ENCODE data around the gene BTBD2. TPM values are rescaled to one million over a fixed set of nuclear protein-coding genes. Genes with fewer than 3 reads are reported as not detected.

Gene BTBD2
- polyA plus RNA-seq, 1 donor from 2014 or later: 46.1 TPM

DNA sequence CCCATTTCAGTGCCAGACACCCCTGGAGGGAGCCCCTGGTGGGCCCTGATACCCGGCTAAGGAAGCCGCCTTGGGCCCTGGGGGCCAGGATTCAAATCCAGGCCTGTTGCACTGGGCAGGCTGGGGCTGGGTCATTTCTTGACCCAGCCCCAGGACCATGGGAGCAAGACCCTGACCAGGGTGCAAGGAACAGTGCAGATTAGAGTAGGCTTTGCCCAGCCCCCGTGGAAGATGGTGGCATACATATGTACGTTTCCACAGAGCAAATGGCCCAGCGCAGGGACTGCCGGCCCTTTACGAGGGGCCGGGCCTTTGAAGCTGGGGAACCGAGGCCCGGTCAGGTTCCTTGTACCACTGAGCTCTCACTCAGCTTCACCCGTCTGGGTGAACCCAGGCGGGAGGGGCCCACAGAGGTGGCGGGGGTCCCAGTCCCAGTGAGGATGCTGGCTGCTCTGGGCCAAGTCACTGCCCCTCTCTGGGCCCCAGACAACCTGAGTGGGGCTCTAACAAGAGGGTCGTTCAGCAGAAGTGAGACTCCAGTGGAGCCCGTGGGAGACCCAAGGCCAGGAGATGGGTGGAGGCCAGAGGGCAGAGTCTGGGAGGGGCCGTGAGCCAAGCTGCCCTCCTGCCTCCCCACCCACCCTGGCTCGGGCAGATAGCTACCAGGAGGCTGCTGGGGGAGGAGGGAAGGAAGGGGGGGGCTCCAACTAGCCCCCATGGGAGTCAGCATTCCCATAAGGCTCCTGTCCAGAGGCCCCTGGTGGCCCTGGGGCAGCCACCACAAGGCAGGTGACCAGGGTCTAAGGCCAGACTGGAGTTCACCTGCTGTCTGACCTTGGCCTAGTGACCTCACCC is 32.8 kb upstream of the BTBD2 start:
- Histone ChIP-seq H4K20me1 (ENCODE audit: insufficient read depth) (peaks cover 6% of the 10 kb centered on the region), H3K27ac (ENCODE audit: low read length) (no peak overlapping the region), H3K27me3 (ENCODE audit: insufficient read depth, low read depth, low read length) (no peaks in the 10 kb centered on the region), H2AFZ (ENCODE audit: low read depth, low read length) (no peak overlapping the region), H3K36me3 (ENCODE audit: insufficient read depth, low read length) (no peaks in the 10 kb centered on the region), H3K9me3 (ENCODE audit: low read length) (no peaks in the 10 kb centered on the region), H3K9me2 (ENCODE audit: insufficient read depth, low read length) (no peaks in the 10 kb centered on the region), H3K4me2 (ENCODE audit: low read length) (no peak overlapping the region), H3F3A (ENCODE audit: insufficient read depth, low read length, poor library complexity, severe bottlenecking) (no peaks in the 10 kb centered on the region), H3K4me3 (ENCODE audit: low read length) (peak overlapping the region; percentile 98), H3K79me2 (replicated peaks; ENCODE audit: insufficient read depth, low read length) (peaks cover 29% of the 10 kb centered on the region), H3K9ac (ENCODE audit: low read length) (no peak overlapping the region)
- TF ChIP-seq MXI1 (conservative IDR thresholded peaks at IDR 0.05; ENCODE audit: poor library complexity, severe bottlenecking) (no peak), TAF1 (IDR thresholded peaks at IDR 0.05; ENCODE audit: low read depth) (no peak), EP300 (conservative IDR thresholded peaks at IDR 0.05; ENCODE audit: poor library complexity, severe bottlenecking) (no peak)
- TF ChIP-seq, protein P1, sequence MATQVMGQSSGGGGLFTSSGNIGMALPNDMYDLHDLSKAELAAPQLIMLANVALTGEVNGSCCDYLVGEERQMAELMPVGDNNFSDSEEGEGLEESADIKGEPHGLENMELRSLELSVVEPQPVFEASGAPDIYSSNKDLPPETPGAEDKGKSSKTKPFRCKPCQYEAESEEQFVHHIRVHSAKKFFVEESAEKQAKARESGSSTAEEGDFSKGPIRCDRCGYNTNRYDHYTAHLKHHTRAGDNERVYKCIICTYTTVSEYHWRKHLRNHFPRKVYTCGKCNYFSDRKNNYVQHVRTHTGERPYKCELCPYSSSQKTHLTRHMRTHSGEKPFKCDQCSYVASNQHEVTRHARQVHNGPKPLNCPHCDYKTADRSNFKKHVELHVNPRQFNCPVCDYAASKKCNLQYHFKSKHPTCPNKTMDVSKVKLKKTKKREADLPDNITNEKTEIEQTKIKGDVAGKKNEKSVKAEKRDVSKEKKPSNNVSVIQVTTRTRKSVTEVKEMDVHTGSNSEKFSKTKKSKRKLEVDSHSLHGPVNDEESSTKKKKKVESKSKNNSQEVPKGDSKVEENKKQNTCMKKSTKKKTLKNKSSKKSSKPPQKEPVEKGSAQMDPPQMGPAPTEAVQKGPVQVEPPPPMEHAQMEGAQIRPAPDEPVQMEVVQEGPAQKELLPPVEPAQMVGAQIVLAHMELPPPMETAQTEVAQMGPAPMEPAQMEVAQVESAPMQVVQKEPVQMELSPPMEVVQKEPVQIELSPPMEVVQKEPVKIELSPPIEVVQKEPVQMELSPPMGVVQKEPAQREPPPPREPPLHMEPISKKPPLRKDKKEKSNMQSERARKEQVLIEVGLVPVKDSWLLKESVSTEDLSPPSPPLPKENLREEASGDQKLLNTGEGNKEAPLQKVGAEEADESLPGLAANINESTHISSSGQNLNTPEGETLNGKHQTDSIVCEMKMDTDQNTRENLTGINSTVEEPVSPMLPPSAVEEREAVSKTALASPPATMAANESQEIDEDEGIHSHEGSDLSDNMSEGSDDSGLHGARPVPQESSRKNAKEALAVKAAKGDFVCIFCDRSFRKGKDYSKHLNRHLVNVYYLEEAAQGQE (IDR thresholded peaks at IDR 0.05; ENCODE audit: borderline replicate concordance): no peak

DNA sequence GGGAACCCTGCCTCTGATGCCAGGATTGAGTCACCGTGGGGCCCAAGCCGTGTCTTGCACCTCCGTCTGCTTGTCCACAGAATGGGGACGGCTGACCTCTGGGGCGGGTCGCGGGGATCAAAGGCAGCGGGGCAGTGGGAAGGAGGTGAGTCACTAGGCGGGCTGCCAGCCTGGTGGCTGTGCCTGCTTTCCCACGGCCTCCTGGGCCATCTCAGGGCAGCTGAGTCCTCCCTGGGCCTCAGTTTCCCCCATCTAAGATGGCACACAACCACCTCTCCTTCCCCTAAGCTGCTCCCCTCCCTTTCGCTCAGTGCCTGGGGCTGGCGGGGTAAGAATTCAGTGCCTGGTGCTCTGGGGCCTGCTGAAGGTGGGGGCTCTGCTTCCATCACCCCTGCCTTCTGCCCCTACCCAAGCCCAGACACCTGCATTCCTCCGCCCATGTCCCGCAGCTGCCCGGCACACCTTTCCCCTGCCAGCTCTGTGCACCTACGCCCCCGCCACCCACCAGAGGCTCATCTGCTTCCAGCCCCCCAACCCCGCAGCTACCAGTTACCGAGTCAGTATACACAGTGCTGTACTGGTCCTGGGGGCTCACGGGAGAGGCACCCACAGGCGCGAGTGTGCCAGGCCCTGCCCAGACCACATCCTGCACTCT is 32.1 kb upstream of the BTBD2 start:
- Histone ChIP-seq H3F3A (ENCODE audit: insufficient read depth, low read length, poor library complexity, severe bottlenecking) (no peaks in the 10 kb centered on the region), H3K36me3 (ENCODE audit: insufficient read depth, low read length) (no peaks in the 10 kb centered on the region), H4K20me1 (ENCODE audit: insufficient read depth) (peaks cover 6% of the 10 kb centered on the region), H3K79me2 (replicated peaks; ENCODE audit: insufficient read depth, low read length) (peaks cover 29% of the 10 kb centered on the region), H3K9me3 (ENCODE audit: low read length) (no peaks in the 10 kb centered on the region), H3K9ac (ENCODE audit: low read length) (no peak overlapping the region), H3K4me2 (ENCODE audit: low read length) (no peak overlapping the region), H3K27ac (ENCODE audit: low read length) (no peak overlapping the region), H3K4me3 (ENCODE audit: low read length) (no peak overlapping the region), H3K27me3 (ENCODE audit: insufficient read depth, low read depth, low read length) (no peaks in the 10 kb centered on the region), H3K9me2 (ENCODE audit: insufficient read depth, low read length) (no peaks in the 10 kb centered on the region), H2AFZ (ENCODE audit: low read depth, low read length) (no peak overlapping the region)
- TF ChIP-seq, protein P1 (IDR thresholded peaks at IDR 0.05; ENCODE audit: borderline replicate concordance): no peak
- TF ChIP-seq EZH2 (IDR thresholded peaks at IDR 0.05; ENCODE audit: borderline replicate concordance, insufficient read depth, low read length, poor library complexity, severe bottlenecking) (no peak), TAF1 (IDR thresholded peaks at IDR 0.05; ENCODE audit: low read depth) (no peak), POLR2AphosphoS5 (IDR thresholded peaks at IDR 0.05) (no peak)

Data from neural cell (in vitro differentiated cells).